HCT116 (cell line): Measurements from ENCODE around the gene RUNX1. TPM values are rescaled to one million over a fixed set of nuclear protein-coding genes. Genes with fewer than 3 reads are reported as not detected.

ENCODE experiments used
- ATAC-seq: fragments of 200-7000 bp; cut with Tn5 transposase; 2 replicates; pipeline ENCODE4 v1.9.1; 2020; ENCODE audit warnings: mild to moderate bottlenecking, moderate library complexity
- BruUV-seq: library from RNA; stranded (reverse); fragments of 400-500 nt; replicated peaks from 2 replicates; lab custom pipeline; 2021; lab: Mats Ljungman, UMichigan
- CTCF ChIA-PET: fragments of 300-600 bp; sonication (Branson Sonifier 250); formaldehyde crosslinking; loops from one replicate; lab custom pipeline; 2021; ENCODE audit warnings: antibody characterized with exemption; lab: Charles Lee
- POLR2A ChIA-PET: fragments of 300-600, 350-600 bp; sonication (Branson Sonifier 250); formaldehyde crosslinking; loops from one replicate; lab custom pipeline; 2021; ENCODE audit warnings: antibody characterized with exemption; lab: Charles Lee
- RAD21 ChIA-PET, 2 experiments: fragments of 300-600 bp; sonication (Branson Sonifier 250); formaldehyde crosslinking; loops; one replicate each; lab custom pipeline; 2023; ENCODE audit warnings: low total read pairs in 2 of 2; ENCODE audit not compliant: uncharacterized antibody in 2 of 2, unreplicated experiment in 2 of 2, low non-redundant PET in 1 of 2; lab: Charles Lee
- DNase-seq: peaks from one replicate; pipeline ENCODE4 v3.0.0-alpha.2; 2010; ENCODE audit warnings: low read depth, low spot score
- H2AFZ ChIP-seq: fragments of 200-600 bp; shearing (Covaris generic), sonication (generic); 2 replicates; pipeline ENCODE4 v1.6.1; 2017; ENCODE audit warnings: low read depth, mixed run types, mixed read lengths, antibody characterized with exemption, low read length; ENCODE audit not compliant: poor library complexity, severe bottlenecking
- H3K27ac ChIP-seq: 2 replicates; pipeline ENCODE4 v1.5.1; 2012; ENCODE audit warnings: low read depth, low read length
- H3K27me3 ChIP-seq: fragments of 200-600 bp; sonication (generic); 2 replicates; pipeline ENCODE4 v1.6.1; 2016; ENCODE audit warnings: mixed run types, low read length, mixed read lengths; ENCODE audit not compliant: insufficient read depth
- H3K36me3 ChIP-seq, 2 experiments: fragments of 200-500 bp in 1 of 2; fragments of 200-600 bp in 1 of 2; sonication (Bioruptor generic) in 1 of 2; sonication (generic) in 1 of 2; 2 replicates each; pipeline versions ENCODE4 v1.5.1 to v1.6.1; 2014 to 2016; ENCODE audit warnings: low read length in 2 of 2, inconsistent platforms in 1 of 2, mixed read lengths in 1 of 2, mixed run types in 1 of 2; ENCODE audit not compliant: insufficient read depth in 2 of 2, control insufficient read depth in 1 of 2
- H3K4me1 ChIP-seq, 2 experiments: fragments of 200-600 bp in 1 of 2; sonication (generic) in 1 of 2; 2 replicates each; pipeline versions ENCODE4 v1.5.1 to v1.6.1; 2012 to 2017; ENCODE audit warnings: low read length in 2 of 2, inconsistent platforms in 1 of 2, mild to moderate bottlenecking in 1 of 2, mixed read lengths in 1 of 2, mixed run types in 1 of 2, moderate library complexity in 1 of 2; ENCODE audit not compliant: insufficient read depth in 2 of 2, control insufficient read depth in 1 of 2
- H3K4me2 ChIP-seq: fragments of 200-600 bp; sonication (generic); 2 replicates; pipeline ENCODE4 v1.6.1; 2017; ENCODE audit warnings: mixed run types, low read length, mixed read lengths
- H3K4me3 ChIP-seq, 2 experiments: fragments of 200-600 bp in 1 of 2; sonication (generic) in 1 of 2; replicated peaks in 1 of 2; 2 replicates each; pipeline ENCODE4 v1.5.1; 2011 to 2016; ENCODE audit warnings: low read length in 2 of 2, control low read depth in 1 of 2, low read depth in 1 of 2, mild to moderate bottlenecking in 1 of 2, mixed read lengths in 1 of 2, mixed run types in 1 of 2
- H3K79me2 ChIP-seq: fragments of 200-600 bp; sonication (generic); 2 replicates; pipeline ENCODE4 v1.6.1; 2017; ENCODE audit warnings: mild to moderate bottlenecking, mixed run types, low read length, moderate library complexity, mixed read lengths; ENCODE audit not compliant: insufficient read depth
- H3K9ac ChIP-seq: fragments of 200-600 bp; sonication (generic); 2 replicates; pipeline ENCODE4 v1.6.1; 2016; ENCODE audit warnings: low read length, mixed read lengths
- H3K9me2 ChIP-seq: fragments of 200-600 bp; sonication (generic), shearing (Covaris generic); 2 replicates; pipeline ENCODE4 v1.6.1; 2017; ENCODE audit warnings: mixed run types, mild to moderate bottlenecking, moderate library complexity; ENCODE audit not compliant: insufficient read depth
- H3K9me3 ChIP-seq, 2 experiments: fragments of 200-500 bp in 1 of 2; fragments of 200-600 bp in 1 of 2; sonication (Bioruptor generic) in 1 of 2; sonication (generic) in 1 of 2; 2 replicates each; pipeline ENCODE4 v1.6.1; 2014 to 2017; ENCODE audit warnings: low read length in 2 of 2, mixed read lengths in 2 of 2, inconsistent platforms in 1 of 2, low read depth in 1 of 2, mild to moderate bottlenecking in 1 of 2, mixed run types in 1 of 2, moderate library complexity in 1 of 2; ENCODE audit not compliant: control insufficient read depth in 1 of 2, insufficient read depth in 1 of 2
- H4K20me1 ChIP-seq: fragments of 200-600 bp; sonication (generic), shearing (Covaris generic); 2 replicates; pipeline ENCODE4 v1.6.1; 2017; ENCODE audit warnings: mixed run types, mild to moderate bottlenecking, moderate library complexity; ENCODE audit not compliant: insufficient read depth
- CBX3 ChIP-seq: IDR thresholded peaks from 2 replicates; pipeline ENCODE4 v1.6.1; 2012; ENCODE audit warnings: low read depth
- EGR1 ChIP-seq: IDR thresholded peaks from 2 replicates; pipeline ENCODE4 v1.6.1; 2012; ENCODE audit warnings: low read depth
- FOSL1 ChIP-seq: IDR thresholded peaks from 2 replicates; pipeline ENCODE4 v1.6.1; 2012; ENCODE audit warnings: low read depth
- JUND ChIP-seq: IDR thresholded peaks from 2 replicates; pipeline ENCODE4 v1.6.1; 2012
- POLR2A ChIP-seq: IDR thresholded peaks from 2 replicates; pipeline ENCODE4 v1.7.0; 2011; ENCODE audit warnings: borderline replicate concordance; ENCODE audit not compliant: insufficient read depth, insufficient read length; ENCODE audit errors: extremely low read depth
- ZNF274 ChIP-seq: fragments of 200-500 bp; sonication (Bioruptor generic); IDR thresholded peaks from 2 replicates; pipeline ENCODE4 v1.6.1; 2014; ENCODE audit warnings: mild to moderate bottlenecking, low read depth, low read length, inconsistent platforms
- intact Hi-C: fragments of 100-400 bp; cut with micrococcal nuclease; formaldehyde crosslinking; loops from 2 replicates; pipeline ENCODE4 v1.10.0; 2022
- total RNA-seq: library from RNA; stranded (reverse); gene quantifications from one replicate; pipeline ENCODE4 v1.2.1, GENCODE V29; 2021; ENCODE audit not compliant: unreplicated experiment
- TF ChIP-seq, protein P1 (sequence below): IDR thresholded peaks from 2 replicates; pipeline ENCODE4 v1.6.1; 2012
- TF ChIP-seq, protein P2 (sequence below), 3 experiments: fragments of 200-600 bp in 1 of 3; sonication (generic) in 1 of 3; IDR thresholded peaks in 2 of 3; conservative IDR thresholded peaks in 1 of 3; 2 replicates each; pipeline ENCODE4 v1.5.1; 2012 to 2017; ENCODE audit warnings: low read depth in 2 of 3, low read length in 2 of 3, antibody characterized with exemption in 1 of 3, borderline replicate concordance in 1 of 3, control low read depth in 1 of 3, mild to moderate bottlenecking in 1 of 3, mixed read lengths in 1 of 3, mixed run types in 1 of 3, moderate library complexity in 1 of 3; ENCODE audit not compliant: insufficient read depth in 1 of 3

The RUNX1 gene
- total RNA-seq, 1 experiment from 2014 or later, result 33.5 TPM

DNA sequence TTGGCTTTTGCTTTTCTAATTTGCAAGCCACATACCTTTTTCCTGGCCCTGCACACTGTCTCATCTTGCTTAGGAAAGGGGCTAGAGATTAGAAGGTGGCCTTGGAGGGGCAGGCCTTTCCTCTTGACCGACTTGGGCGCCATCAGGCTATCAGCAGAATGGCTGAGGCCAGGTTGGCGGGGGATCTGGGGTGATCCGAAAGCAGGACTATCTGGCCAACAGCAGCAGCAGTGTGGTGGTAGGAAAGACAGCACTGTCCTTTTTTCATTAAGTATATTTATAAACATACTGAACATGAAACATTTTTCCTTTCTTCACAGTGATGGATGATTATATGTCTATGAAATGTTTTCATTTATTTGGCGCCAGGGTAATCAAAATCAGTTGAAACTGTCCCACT lies 23.5 kb upstream of the RUNX1 start (continued):
- TF ChIP-seq POLR2A (no peak), FOSL1 (no peak), EGR1 (no peak)
- TF ChIP-seq, protein P1, sequence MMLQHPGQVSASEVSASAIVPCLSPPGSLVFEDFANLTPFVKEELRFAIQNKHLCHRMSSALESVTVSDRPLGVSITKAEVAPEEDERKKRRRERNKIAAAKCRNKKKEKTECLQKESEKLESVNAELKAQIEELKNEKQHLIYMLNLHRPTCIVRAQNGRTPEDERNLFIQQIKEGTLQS, result no peak
- TF ChIP-seq, protein P2, sequence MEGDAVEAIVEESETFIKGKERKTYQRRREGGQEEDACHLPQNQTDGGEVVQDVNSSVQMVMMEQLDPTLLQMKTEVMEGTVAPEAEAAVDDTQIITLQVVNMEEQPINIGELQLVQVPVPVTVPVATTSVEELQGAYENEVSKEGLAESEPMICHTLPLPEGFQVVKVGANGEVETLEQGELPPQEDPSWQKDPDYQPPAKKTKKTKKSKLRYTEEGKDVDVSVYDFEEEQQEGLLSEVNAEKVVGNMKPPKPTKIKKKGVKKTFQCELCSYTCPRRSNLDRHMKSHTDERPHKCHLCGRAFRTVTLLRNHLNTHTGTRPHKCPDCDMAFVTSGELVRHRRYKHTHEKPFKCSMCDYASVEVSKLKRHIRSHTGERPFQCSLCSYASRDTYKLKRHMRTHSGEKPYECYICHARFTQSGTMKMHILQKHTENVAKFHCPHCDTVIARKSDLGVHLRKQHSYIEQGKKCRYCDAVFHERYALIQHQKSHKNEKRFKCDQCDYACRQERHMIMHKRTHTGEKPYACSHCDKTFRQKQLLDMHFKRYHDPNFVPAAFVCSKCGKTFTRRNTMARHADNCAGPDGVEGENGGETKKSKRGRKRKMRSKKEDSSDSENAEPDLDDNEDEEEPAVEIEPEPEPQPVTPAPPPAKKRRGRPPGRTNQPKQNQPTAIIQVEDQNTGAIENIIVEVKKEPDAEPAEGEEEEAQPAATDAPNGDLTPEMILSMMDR (IDR thresholded peaks at IDR 0.05 in 2 of 3, conservative IDR thresholded peaks at IDR 0.05 in 1 of 3; ENCODE audit: borderline replicate concordance in 1 of 3, insufficient read depth in 1 of 3, low read depth in 2 of 3, low read length in 2 of 3), result no peak
- TF ChIP-seq, all 23 proteins: peak for 0

DNA sequence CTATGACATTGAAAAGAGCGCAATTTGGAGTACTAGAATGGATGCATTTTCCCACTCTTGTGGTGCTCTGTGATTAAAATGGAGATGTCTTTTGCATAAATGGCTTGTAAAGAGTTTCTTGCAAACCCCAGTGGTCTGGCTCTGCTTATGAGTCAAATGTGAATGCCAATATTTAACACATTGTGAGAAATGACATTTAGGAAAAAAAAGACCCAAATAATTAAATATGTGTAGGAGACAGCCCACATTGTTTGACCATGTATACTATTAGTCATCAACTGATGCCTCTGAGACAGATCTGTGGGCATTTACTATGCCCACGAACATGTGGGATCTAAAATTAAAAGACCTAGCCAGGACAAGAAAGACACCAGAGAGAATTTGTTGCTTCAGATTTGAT lies 22.2 kb upstream of the RUNX1 start:
- Histone ChIP-seq H3K4me2 (no peak overlapping the region), H3K27me3 (no peaks in the 10 kb centered on the region), H4K20me1 (no peaks in the 10 kb centered on the region), H3K4me3 (no peak overlapping the region), H3K27ac (no peak overlapping the region), H3K9me2 (no peaks in the 10 kb centered on the region), H3K9me3 (no peaks in the 10 kb centered on the region), H3K9ac (no peak overlapping the region), H3K79me2 (no peaks in the 10 kb centered on the region), H3K4me1 (no peaks in the 10 kb centered on the region), H2AFZ (peak overlapping the region; percentile 4), H3K36me3 (no peaks in the 10 kb centered on the region)
- intact Hi-C loops, result no loop called here
- DNase-seq (no peak), ATAC-seq (no peak)
- BruUV-seq, result no TSS peak
- ChIA-PET CTCF (no interaction called here), POLR2A (no interaction called here), RAD21 (no interaction called here)
- TF ChIP-seq CBX3 (no peak), JUND (no peak), ZNF274 (no peak)
- TF ChIP-seq, protein P2 (IDR thresholded peaks at IDR 0.05 in 2 of 3, conservative IDR thresholded peaks at IDR 0.05 in 1 of 3; ENCODE audit: borderline replicate concordance in 1 of 3, insufficient read depth in 1 of 3, low read depth in 2 of 3, low read length in 2 of 3), result no peak
